WI38 (cell line): ENCODE measurements around the gene ZNF175.

Experiments
- H3K4me3 ChIP-seq: 2 replicates; pipeline ENCODE4 v1.5.1; 2011; ENCODE audit warnings: low read depth, mild to moderate bottlenecking, control low read depth, low read length
- CTCF ChIP-seq: IDR thresholded peaks from 2 replicates; pipeline ENCODE4 v1.5.1; 2012; ENCODE audit warnings: low read depth, mild to moderate bottlenecking, control low read depth, low read length

ZNF175 gene

GRCh38 chr19:51632126-51632525, 61.0 kb downstream of the ZNF175 start:
- no peak for TF ChIP-seq CTCF

GRCh38 chr19:51637362-51637978, 66.4 kb downstream of the ZNF175 start:
- no peak overlapping the region for H3K4me3 ChIP-seq
- TF ChIP-seq CTCF: 0 out of 2 replicates have a peak, but pooled peaks have one; percentile 3

More at GRCh38 chr19:51632126-51632525, 61.0 kb downstream of the ZNF175 start:
- H3K4me3 ChIP-seq: no peak overlapping the region

DNA sequence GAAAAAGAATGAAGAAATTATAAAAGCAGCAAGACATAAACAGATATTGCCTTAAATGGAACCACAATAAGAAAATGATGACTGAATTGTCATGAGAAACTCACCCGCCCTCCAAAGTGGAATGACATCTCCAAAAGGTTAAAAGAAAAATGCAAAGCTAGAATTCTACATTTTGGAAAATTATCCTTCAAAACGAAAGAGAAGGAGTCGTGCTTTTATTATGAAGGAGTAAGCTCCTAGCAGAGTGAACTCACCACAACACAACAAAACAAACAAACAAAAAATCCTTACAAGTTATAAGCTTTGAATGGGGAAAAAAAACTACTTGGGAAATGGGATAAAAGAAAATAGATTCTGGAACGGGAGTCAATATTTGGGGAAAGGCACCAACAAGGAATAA, 68.8 kb downstream of the ZNF175 start:
- no peak for TF ChIP-seq CTCF
- no peak overlapping the region for H3K4me3 ChIP-seq

DNA sequence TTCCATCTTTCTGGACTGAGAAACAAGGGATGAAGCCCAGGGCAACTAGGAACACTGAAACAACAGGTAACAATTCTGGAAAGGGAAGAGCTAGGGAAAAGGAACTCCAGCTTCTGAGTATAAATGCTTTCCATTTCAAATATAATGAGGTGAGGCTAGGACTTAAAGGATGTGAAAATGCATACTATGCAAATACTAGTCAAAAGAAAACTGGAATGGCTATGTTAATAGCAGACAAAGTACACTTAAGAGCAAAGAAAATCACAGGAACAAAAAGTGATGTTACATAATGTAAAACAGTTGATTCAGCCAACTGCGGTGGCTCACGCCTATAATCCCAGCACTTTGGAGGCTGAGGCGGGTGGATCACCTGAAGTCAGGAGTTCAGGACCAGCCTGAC, 69.3 kb downstream of the ZNF175 start:
- TF ChIP-seq CTCF: no peak

GRCh38 chr19:51641648-51642047, 70.6 kb downstream of the ZNF175 start:
- no peak overlapping the region for H3K4me3 ChIP-seq
- TF ChIP-seq CTCF: no peak

More for the DNA sequence above, 69.3 kb downstream of the ZNF175 start:
- no peak overlapping the region for H3K4me3 ChIP-seq
